Measurements from ENCODE around the gene GADL1. TPM values are rescaled to one million over a fixed set of nuclear protein-coding genes. Genes with fewer than 3 reads are reported as not detected.

The GADL1 gene
- total RNA-seq, 4 donors from 2014 or later, result 0.13 to 0.55 (median 0.42) TPM

GRCh38 chr3:30777426-30778113, 116.9 kb downstream of the GADL1 start:
- H3K27ac ChIP-seq, result no peak overlapping the region
- no peak for ATAC-seq
- in situ Hi-C loops (cut with MboI; ENCODE audit: low sequenced_read_pairs in 4 of 4) (loop anchor here in 1 of 4 donors (25.0 kb wide), 1 partner anchor 985 kb away; no protein-coding TSS in a partner anchor), intact Hi-C loops (cut with DNase I; ENCODE audit: low total_unique reads) (loop anchor here (5.0 kb wide), 2 partner anchors 95 to 115 kb away; partner anchors contain the start of gene GADL1)
- no peaks in the 10 kb centered on the region for H3K27me3 ChIP-seq
- peaks cover 0 to 7% of the 10 kb centered on the region in 2 donors for H3K4me1 ChIP-seq
- no peak overlapping the region for H3K4me3 ChIP-seq
- TF ChIP-seq CTCF (IDR thresholded peaks at IDR 0.05 in 4 of 5, conservative IDR thresholded peaks at IDR 0.05 in 1 of 5), result no peak
- TF ChIP-seq POLR2A (IDR thresholded peaks at IDR 0.05), result no peak
- H3K36me3 ChIP-seq, result no peaks in the 10 kb centered on the region
- no peak for DNase-seq
- no peaks in the 10 kb centered on the region for H3K9me3 ChIP-seq

- intact Hi-C loops (cut with DNase I; ENCODE audit: low total_unique reads) (loop anchor here (5.0 kb wide), 2 partner anchors 96 to 116 kb away; partner anchors contain the start of gene GADL1), in situ Hi-C loops (cut with MboI; ENCODE audit: low sequenced_read_pairs in 4 of 4) (loop anchor here in 1 of 4 donors (25.0 kb wide), 1 partner anchor 986 kb away; no protein-coding TSS in a partner anchor)
- H3K4me1 ChIP-seq, result peaks cover 0 to 7% of the 10 kb centered on the region in 2 donors
- no peaks in the 10 kb centered on the region for H3K9me3 ChIP-seq
- H3K4me3 ChIP-seq, result no peak overlapping the region
- H3K36me3 ChIP-seq, result no peaks in the 10 kb centered on the region
- ATAC-seq, result no peak
- DNase-seq, result no peak
- H3K27me3 ChIP-seq, result no peaks in the 10 kb centered on the region
- TF ChIP-seq CTCF (IDR thresholded peaks at IDR 0.05 in 4 of 5, conservative IDR thresholded peaks at IDR 0.05 in 1 of 5), result no peak
- TF ChIP-seq POLR2A (IDR thresholded peaks at IDR 0.05), result no peak
- no peak overlapping the region for H3K27ac ChIP-seq
Observed at GRCh38 chr3:30776186-30776815, 118.2 kb downstream of the GADL1 start.

- in situ Hi-C loops (cut with MboI; ENCODE audit: low sequenced_read_pairs in 4 of 4), result loop anchor here in 1 of 4 donors (25.0 kb wide), 1 partner anchor 987 kb away; no protein-coding TSS in a partner anchor
- no peak for ATAC-seq
Observed at GRCh38 chr3:30775040-30775439, 119.4 kb downstream of the GADL1 start.

GRCh38 chr3:30774062-30774461, 120.4 kb downstream of the GADL1 start:
- no peak for TF ChIP-seq CTCF (IDR thresholded peaks at IDR 0.05 in 4 of 5, conservative IDR thresholded peaks at IDR 0.05 in 1 of 5)
- TF ChIP-seq POLR2A (IDR thresholded peaks at IDR 0.05), result no peak
- Histone ChIP-seq H3K9me3 (no peaks in the 10 kb centered on the region), H3K27ac (no peak overlapping the region), H3K4me1 (peaks cover 4 to 10% of the 10 kb centered on the region in 2 donors), H3K27me3 (no peaks in the 10 kb centered on the region), H3K4me3 (no peak overlapping the region), H3K36me3 (no peaks in the 10 kb centered on the region)
- in situ Hi-C loops (cut with MboI; ENCODE audit: low sequenced_read_pairs in 4 of 4) (no loop called here), intact Hi-C loops (cut with DNase I; ENCODE audit: low total_unique reads) (no loop called here)
- ATAC-seq, result peak in 1 of 2 donors; percentile 67
- DNase-seq, result no peak

More at GRCh38 chr3:30775040-30775439, 119.4 kb downstream of the GADL1 start:
- TF ChIP-seq POLR2A (IDR thresholded peaks at IDR 0.05) (no peak), CTCF (IDR thresholded peaks at IDR 0.05 in 4 of 5, conservative IDR thresholded peaks at IDR 0.05 in 1 of 5) (no peak)
- Histone ChIP-seq H3K4me3 (peak overlapping the region in 3 of 4 donors; percentile 14 to 19 (median 14)), H3K27ac (peak overlapping the region in 1 of 4 donors; percentile 31), H3K27me3 (no peaks in the 10 kb centered on the region), H3K4me1 (peaks cover 3 to 10% of the 10 kb centered on the region in 2 donors), H3K36me3 (no peaks in the 10 kb centered on the region), H3K9me3 (no peaks in the 10 kb centered on the region)
- intact Hi-C loops (cut with DNase I; ENCODE audit: low total_unique reads), result loop anchor here (5.0 kb wide), 2 partner anchors 97 to 117 kb away; partner anchors contain the start of gene GADL1
- DNase-seq, result no peak

Measured in gastrocnemius medialis (tissue), 4 donors.